GM18870 (cell line): ENCODE results near the gene RASGRP3.
"Not testable (repeated sequence)": the region's sequence is repeated elsewhere in the genome, so short reads cannot be mapped to it uniquely, and the experiment has no call there.

Experiments used
- ATAC-seq: cut with Tn5 transposase; IDR thresholded peaks from one replicate; pipeline ENCODE4 v1.9.1; 2021; ENCODE audit warnings: moderate library complexity; ENCODE audit not compliant: unreplicated experiment

The RASGRP3 gene

DNA sequence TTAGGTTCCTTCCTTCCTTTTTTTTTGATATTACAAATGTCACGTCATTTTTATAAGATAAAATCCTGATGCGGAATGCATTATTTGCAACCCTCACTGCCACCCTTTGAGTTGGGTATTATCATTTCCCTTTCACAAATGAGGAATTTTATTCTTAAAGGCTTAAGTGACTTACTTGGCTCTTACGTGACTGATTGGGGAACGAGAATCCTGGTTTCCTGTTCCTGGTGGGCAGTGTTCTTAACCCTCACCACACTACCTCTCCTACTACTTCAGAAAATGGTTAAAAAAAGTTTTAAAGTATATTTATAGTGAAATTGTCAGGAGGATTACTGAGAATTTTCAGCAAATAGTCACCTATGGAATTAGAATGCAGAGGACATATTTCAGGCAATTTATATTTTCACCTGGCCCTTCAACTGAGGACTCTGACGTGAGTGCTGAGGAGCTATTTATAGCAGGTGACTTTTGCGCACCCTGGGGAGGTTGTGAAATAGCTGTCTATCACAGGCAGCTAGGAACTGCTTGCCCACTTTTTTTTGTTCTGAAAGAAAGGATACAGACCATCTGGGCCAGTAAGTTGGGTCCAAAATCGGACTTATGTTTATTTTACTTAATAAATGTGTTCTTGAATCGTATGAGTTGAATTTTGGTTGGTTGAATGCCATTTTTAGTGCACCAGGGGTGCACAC is 18.7 kb upstream of the RASGRP3 start:
- peak; percentile 95 for ATAC-seq

DNA sequence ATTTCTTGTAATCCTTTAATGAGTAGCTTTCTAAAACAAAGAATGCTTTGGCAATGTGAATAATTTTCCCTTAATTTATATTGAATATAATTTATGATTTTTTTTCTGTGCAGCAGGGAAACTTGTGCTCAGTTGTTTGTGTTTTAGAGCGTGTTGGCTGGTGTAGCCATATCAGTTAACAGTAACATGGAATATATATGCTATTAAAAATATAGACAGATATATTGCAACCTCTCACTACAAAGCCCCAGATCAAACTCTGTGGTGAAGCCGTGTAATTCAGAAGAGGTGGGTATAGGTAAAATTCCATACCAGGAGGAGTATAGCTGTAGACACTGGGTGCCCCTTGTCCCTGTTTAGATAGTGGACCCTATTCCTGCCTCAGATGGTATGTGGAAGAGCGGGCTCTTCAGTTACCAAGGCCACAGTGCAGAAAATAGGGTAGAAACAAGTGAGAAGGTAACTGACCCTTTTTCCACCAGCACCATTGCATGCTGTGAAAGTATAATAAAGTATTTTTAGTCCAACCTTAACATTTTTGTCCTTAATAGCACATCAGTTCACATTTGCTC is 18.1 kb upstream of the RASGRP3 start:
- peak; percentile 11 for ATAC-seq

DNA sequence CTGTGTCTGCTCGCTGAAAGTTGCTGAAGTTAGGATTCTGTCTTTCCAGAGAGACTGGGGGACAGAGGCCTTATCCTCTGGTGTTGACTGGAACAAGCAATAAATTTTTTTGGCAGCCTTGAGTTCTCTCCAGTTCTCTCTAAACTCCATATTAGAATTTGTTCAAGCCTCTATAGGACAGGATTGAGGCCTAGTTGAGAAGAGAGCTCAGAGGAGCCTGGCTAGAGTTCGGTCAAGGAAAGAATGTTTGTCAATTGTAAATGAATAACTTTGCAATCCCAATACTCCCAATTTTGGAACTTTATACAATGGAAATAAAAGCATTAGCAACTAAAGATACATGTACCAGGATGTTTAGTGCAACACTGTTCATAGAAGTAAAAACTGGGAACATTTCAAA is 16.7 kb upstream of the RASGRP3 start:
- ATAC-seq, result no peak

DNA sequence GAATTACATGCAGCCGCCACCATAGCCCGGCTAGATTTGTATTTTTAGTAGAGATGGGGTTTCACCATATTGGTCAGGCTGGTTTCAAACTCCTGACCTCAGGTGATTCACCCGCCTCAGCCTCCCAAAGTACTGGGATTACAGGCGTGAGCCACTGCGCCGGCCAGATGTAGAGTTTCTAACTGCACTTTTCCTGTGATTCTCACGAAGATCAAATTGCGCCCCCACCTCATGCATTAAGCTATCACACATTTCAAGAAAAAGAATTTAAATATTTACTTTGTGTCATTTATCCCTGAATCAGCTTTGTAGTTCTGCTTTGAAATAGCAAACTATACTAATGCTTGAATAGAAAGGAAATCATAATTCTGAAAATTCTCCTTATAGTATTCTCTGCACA is 13.9 kb upstream of the RASGRP3 start:
- not testable (repeated sequence) for ATAC-seq

DNA sequence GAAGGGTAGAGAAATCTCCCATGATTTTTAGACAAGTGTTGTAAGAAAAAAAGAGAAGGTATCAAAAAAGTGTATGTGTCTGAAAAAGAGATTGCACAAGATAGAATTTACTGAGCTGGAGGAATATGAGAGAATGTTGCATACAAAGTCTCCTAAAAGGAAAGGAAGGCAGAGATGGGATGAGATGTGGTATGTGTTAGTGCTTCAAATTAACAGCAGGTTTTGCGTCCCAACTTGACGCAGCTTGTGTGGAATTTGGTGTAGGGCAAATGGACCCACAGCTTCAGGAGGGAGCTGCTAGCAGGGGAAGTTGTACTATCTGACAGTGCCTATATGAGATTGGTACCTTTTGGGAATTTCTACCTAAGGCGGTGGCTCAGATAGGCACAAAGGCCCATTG is 9.0 kb upstream of the RASGRP3 start:
- ATAC-seq, result no peak

DNA sequence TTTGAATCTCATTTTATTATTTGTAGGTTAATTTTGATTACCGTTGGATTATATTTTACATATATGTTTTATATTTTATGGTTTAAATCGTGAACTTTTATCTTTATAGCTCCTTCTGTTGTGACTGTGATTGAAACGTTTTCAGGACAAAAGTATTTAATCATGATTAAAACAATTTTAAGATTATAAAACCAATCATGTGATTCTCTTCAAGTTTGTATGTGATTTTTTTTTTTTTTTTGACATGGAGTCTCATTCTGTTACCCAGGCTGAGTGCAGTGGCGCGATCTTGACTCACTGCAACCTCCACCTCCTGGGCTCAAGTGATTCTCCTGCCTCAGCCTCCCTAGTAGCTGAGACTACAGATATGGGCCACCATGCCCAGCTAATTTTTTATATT is 7.2 kb upstream of the RASGRP3 start:
- ATAC-seq, result no peak

DNA sequence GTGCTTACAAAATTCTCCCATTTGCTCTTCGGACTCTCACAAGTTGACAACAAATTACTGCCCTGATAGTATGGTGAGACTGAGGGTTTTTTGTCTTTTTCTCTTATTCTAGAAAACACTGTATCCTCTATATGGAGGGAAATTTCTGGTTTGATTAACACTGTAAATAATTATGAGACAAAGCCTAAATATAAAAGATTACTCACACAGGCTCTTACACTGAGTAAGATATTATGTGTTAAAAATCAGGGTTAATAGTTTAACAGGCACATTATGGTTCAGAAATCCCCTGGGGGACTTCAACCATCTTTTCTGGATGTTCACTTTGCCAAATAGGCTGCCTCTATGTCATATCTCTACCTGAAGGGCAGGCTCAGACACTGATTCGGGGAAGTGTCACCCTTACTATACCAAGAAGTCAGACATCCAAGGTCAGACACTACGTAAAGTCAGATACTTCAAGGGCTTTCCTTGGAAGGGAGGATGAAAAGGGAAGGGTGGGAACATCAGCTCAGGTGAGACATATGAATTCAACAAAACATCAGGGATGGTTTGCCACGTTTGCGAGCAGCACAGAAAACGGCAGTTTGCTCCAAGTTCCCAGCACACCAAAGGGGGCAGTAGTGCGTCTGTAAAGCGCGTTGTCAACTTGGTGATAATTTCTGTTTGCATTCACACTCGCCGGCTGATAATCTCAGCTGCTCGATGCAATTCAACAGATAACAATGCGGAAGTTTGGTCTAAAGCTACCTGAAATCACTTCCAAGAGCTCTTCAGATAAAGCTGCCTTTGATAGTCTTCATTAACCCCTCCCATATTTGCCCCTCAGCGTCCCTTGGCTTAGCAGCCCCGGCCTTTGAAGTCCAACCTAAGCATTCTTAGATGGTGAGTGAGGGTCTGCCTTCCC is 972 bp upstream of the RASGRP3 start:
- ATAC-seq, result peak; percentile 39

DNA sequence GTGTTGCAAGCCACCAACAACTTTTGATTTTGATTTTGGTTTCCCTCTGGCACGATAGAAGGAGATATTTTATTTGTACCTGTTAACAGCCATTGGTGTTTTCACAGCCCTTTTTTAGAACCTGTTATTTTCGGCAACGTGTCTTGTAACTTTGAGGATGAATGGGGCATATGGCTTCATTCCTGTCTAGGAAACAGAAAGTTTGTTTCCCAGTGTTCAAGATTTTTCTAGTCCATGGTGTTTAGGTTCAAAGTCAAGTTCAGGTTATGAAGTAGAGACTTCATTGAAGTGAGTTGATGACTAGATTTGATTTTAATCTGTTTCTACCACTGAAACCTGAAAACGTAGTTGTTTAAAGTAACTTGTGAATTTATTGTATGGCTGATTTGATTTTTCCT is 343 bp downstream of the RASGRP3 start:
- ATAC-seq, result no peak

DNA sequence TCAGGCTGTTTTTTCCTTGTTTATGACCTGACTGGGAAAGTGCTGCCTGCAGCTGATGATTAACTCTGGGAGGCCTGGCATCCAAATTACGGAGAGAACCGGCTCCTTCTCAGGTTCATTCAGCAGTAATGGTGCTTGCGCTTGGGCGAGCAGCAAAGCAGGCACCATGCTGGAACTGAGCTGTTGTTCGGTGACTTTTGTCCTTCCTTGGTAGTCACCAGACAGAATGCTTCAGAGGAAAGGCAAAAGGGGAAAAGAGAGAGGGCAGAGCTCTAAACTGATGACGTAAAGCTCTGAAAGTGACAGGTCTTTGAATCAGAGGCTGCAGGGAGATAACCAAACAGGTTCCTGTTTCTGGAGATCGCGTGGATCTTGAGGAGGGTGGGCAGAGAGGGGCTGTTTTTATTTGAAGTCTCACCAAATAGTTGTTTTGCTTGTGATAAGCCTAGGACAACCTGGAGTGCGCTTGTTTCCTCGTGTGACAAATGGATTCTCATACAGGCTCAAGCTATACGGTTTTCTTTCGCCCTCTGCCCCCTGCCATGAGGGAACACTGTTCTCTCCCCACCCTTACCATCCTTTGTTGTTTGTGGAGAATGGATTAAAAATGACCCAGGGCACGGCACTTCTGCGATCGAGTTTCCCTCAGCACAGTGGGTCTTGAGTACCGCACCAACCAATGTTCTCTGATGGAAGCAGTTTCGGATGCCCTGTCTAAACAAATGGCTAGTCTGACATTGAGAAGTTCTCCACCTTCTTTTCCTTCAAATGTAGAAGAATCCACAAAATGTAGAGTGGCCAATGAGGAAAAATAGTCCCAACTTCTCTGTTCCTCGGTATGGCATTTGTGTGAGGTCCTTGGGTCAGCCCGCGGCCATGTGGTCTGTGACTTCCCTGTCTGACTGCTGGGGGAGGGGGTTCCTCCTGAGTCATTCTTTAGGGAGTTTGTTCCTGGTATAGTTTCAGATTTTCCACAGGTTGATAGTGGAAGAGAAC is 1.3 kb downstream of the RASGRP3 start:
- ATAC-seq, result peak; percentile 30

DNA sequence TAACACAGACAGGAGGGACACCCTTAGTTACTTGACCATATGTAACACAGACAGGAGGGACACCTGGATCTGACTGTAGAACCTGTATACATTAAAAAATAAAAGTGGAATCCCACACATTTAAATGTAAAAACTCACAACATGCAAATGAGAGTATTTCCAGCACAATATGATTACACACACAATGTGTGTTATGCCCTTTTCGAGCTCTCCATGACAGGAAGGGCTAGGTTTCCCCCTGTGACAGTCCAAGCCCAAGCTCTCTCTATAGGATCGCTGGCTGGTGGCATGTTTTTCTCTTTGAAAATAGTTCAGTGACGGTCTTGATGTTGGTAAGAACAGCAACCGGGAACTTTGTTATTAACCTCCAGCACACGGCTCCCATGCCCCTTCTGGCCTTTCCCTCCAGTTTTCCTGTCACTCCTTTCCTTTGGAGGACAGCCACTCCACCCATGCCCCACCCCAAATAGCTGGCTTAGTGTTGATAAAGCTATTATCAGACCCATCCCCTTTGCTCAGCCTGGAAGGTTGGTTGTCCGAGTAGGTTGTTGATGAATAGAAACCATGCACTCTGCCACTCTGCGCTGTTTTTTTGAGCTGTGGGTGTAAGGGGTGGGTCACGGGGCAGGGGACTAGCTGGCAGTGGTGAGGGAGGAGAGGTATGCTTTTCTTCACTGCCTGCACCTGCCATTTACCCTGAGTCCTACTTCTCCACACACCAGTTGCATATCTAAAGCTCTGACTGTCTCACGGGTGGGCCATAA is 2.7 kb downstream of the RASGRP3 start:
- no peak for ATAC-seq

DNA sequence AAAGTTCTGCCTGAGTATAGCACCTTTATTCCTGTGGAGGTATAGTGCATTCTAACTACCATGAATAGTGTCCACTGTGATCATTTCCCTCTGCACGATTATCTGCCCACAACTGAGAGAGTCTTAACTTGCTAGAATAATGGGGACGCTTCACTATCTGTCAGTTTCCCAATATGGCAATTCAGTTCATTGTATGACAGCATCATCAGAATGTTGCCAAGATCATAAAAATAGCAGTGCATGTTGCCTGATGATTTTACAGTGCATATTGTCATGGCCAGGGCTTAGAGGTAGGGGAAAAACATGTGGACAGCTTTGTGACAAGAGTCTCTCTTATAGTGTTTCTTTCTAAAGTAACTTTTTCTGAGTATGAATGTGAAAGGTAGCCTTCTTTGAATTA is 6.1 kb downstream of the RASGRP3 start:
- no peak for ATAC-seq

DNA sequence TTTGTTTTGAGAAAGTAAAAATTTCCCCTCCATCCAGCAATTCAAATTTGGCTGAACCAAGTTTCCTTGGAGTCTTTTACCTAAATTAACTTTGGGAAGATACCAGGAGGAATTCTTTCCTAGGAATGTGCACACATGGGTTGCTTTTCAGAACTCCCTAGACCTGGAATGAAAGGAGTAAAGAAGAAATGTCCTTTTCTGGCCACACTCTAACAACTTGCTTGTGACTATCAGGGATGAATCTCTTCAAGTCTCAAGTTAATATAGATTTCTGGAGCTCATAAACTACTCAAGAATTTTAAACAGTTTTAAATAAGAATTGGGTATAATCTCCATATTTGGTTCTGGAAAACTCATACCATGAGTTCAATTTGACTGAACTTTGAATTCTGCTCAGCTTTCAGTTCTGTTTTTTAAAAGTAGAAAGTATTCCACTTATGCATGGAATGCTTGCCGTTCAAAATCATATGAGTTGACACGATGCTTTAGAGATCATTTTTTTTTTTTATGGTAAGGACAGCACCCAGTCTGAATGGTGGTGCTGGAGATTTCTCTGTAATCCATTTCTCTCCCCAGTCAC is 7.7 kb downstream of the RASGRP3 start:
- ATAC-seq, result peak; percentile 31

DNA sequence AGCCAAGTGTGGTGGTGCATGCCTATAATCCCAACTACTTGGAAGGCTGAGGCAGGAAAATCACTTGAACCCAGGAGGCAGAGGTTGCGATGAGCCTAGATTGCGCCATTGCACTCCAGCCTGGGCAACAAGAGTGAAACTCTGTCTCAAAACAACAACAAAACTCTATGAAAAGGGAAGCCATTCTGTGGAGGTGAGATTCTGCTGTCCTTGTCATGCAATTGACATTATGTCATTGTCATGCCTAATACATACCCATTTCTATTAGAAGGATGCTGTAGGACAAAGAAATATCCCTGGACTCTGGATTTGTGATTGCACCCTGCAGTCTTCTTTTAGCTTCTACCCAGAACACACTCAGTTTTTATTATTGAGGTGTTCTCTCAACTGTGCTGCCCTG is 8.6 kb downstream of the RASGRP3 start:
- ATAC-seq, result no peak

DNA sequence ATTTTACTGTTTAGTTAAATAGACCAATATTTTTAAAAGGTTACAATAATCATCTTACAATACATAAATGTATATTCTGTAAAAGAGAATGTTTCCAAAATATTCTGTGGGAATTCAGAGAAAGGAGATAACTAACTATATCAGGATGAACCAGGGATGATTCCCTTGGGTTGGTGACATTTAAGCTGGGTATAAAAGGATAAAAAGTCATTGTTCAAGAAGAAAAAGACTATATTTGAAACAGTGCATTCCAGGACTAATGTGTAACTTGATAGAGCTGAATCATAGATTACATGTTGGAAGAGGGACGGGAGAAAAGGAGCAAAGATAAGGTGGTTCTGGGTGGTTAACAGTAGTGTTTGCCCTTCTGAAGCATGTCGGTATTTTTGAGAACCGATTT is 10.1 kb downstream of the RASGRP3 start:
- ATAC-seq, result no peak

DNA sequence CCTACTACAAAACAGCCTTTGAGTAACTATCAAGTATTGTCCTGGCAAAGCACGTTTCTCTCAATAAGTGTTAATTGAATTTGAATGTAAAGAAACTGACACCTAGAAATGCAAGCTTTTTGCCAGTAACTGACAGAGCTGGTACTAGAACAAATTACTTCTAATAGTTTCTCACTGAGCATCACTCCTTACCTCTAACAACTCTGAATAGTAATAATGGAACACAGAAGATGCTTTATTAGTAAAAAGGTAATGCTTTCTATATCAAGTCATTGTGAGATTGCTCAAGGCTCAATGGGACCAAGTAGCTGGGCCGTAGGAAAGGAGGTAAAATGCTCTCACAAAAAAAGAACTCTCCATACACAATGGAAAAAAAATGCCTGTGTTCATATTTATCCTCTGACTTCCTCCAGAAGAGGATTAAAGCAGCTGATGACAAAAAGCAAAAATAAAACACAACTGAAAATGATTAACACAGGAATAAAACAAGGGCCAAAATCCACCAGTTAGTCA is 11.8 kb downstream of the RASGRP3 start:
- ATAC-seq, result peak; percentile 44

DNA sequence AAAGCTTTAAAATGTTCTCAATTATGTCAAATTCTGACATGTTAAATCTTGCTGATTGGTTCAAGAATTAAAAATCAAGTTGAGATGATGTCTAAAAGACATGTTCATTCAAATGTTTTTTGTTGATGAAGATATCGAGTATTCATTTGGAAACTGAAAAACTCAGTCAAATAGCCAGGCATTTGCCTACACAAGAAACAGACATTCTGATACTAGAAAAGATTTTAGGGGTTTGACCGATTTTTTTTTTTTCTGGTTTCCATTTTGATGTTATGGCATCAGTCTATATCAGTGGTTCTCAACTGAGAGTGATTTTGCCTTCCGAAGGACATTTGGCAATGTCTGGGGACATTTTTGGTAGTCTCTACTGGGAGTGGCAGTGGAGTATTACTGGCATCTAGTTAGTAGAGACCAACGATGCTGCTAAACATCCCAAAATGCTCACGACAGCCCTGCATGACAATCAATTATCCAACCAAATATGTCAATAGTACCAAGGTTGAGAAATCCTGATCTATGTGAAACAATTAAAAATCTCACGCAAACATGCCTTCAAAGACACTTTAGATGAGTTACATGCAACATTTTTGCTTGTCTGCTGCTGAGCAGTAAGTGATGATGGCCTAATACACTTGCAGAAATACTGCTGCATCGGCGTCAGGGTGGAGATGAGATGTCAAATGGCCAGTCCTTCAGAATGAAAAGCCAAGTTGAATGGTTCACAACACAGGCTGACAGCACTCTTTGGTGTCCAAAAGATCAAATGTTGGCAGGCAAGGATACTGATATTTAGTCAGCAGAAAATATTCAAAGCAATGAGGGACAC is 12.5 kb downstream of the RASGRP3 start:
- peak; percentile 61 for ATAC-seq

DNA sequence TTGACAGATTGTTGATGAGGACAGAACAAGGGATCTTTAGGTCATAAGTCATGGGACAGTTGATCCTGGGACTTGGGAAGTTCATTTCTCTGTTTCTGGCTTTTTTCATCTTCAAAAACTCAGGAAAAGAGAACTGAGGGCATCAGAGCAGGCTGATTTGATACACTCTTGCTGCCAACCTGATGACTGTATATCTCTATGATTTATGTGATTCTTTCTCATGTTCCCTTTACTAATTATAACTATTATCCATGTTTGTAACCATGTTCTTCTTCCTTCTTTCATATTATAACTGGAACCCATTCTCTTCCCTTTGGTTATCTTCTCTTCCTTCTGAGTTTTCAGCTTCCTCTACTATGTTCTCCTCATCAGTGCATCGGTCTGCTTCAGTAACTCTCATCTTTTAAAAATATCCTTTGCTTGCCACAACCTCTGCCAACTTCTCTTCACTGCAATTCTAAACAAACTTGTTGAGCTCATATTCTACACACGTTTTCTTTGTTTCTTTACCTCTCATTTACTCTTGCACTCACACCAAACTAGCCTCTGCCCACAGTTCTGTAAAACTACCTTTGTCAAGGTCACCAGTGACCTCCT is 13.5 kb downstream of the RASGRP3 start:
- ATAC-seq, result no peak

DNA sequence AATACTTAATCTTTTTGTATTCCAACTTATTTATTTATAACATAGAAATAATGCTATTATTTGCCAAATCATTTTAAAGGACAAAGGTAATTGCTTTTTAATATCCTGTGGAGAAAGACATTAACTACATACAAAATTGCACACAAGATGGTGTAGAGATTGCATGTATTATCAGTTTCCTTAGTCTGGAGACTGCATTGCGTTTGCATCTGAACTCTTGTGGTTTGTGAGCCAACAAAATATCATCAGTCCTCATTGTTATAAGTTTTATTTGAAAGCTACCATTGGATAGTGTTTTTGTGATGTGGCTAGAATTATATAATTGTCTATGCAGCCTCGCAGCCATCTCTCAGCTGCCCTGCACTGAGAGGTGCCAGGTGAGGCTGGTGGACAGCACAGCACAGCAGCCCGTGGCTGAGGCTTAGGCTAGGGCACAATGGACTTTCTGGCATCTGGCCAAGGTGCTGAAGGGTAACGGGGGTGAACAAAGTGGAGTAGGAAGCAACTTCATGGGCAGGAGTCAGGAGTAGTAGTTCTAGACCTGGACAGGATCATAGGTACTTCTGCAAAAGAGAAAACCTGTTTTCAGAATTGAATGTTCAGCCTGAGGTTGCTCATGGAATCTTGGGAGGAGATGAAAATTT is 15.1 kb downstream of the RASGRP3 start:
- no peak for ATAC-seq
